Fibroblast of mammary gland (primary cell): Measurements from ENCODE around the gene CCBE1.

Experiments used
- DNase-seq: peaks from one replicate; pipeline ENCODE4 v3.0.0-alpha.2; 2010; ENCODE audit warnings: low read depth
- H3K4me3 ChIP-seq: 2 replicates; pipeline ENCODE4 v1.5.1; 2011; ENCODE audit warnings: low read depth, mild to moderate bottlenecking, low read length, moderate library complexity; ENCODE audit not compliant: control insufficient read depth
- TF ChIP-seq, protein P1 (sequence below): conservative IDR thresholded peaks from 2 replicates; pipeline ENCODE4 v1.5.1; 2011; ENCODE audit warnings: low read depth, low read length, inconsistent platforms; ENCODE audit not compliant: control insufficient read depth, insufficient read depth

Gene CCBE1

DNA sequence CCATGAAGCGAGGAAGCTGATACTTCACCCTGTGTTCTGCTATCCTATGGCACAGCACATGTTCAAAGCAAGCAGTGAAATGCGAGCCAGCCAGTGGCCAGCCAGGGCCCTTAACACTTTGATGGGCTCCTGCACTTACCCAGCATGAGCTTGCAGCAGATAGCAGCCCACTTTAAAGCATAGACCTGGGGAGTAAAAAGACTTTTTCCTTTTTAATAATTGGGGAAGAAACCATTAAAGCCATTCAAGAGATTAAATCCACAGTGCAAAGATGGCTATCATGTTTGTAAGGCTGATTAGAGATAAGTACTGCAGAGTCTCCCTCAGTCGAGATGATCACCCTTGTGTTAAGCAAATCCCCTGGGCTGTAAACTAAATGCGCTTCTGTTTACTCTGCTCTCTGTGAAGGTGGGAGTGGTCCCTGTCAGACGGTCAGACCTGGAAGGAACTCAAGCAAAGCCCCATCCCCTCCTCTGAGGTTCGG is 15.7 kb downstream of the CCBE1 start:
- no peak for DNase-seq
- TF ChIP-seq, protein P1, sequence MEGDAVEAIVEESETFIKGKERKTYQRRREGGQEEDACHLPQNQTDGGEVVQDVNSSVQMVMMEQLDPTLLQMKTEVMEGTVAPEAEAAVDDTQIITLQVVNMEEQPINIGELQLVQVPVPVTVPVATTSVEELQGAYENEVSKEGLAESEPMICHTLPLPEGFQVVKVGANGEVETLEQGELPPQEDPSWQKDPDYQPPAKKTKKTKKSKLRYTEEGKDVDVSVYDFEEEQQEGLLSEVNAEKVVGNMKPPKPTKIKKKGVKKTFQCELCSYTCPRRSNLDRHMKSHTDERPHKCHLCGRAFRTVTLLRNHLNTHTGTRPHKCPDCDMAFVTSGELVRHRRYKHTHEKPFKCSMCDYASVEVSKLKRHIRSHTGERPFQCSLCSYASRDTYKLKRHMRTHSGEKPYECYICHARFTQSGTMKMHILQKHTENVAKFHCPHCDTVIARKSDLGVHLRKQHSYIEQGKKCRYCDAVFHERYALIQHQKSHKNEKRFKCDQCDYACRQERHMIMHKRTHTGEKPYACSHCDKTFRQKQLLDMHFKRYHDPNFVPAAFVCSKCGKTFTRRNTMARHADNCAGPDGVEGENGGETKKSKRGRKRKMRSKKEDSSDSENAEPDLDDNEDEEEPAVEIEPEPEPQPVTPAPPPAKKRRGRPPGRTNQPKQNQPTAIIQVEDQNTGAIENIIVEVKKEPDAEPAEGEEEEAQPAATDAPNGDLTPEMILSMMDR = no peak
- H3K4me3 ChIP-seq = no peak overlapping the region

DNA sequence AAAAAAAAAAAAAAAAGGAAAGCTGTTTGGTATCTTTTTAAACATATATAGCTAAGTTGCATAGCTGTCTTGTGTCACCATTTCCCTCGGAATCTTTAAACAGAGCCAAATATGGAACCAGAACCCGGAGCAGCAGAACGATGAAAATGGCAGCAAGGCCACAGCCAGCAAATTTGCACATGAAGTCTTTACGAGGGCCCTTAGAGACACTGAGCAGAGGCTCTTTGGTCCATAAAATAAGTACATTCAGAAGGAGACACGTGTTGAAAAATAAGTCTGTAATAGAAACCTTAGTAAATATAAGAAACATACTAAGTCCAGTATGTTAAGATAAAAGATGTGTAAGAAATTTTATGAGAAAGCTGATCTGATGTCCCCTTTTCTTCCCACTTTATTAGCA is 16.2 kb downstream of the CCBE1 start:
- DNase-seq = no peak
- TF ChIP-seq, protein P1 = no peak
- no peak overlapping the region for H3K4me3 ChIP-seq

DNA sequence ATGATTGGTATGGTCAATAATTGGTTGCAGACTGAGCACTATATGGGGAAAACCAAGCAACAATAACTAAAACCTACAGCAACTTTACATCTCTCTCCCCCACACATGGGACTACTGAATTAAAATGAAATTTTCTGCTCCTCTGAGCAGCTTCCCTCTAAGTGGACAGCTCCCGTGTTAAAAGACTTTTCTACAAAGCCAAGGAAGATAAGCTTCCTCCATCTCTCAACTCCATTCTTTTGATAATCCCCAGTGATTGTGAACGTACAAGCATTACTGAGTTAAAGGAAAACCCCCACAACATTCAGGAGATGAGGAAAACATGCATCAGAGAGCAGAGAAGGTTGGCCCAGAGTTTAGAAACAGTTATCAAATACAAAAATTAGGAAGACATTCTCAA is 21.9 kb downstream of the CCBE1 start:
- TF ChIP-seq, protein P1 = no peak
- DNase-seq = no peak
- no peak overlapping the region for H3K4me3 ChIP-seq

DNA sequence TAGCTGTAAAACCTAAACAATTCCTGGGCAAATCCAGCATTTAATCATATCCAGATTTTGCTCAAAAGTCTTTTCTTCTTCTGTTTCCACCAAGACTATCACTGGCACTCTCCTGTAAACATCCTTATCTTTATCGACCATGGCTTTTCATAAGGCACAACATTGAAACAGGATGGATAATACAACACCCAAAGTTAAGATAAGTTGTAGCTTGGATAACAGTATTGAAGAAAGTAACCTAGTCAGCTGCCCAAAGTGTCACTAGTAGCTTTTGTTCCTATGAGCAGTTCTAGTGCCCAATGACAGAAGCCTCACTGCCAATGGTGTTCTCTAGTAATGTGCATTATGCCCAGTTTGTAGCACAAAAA is 22.3 kb downstream of the CCBE1 start:
- TF ChIP-seq, protein P1 = no peak
- no peak for DNase-seq
- no peak overlapping the region for H3K4me3 ChIP-seq

DNA sequence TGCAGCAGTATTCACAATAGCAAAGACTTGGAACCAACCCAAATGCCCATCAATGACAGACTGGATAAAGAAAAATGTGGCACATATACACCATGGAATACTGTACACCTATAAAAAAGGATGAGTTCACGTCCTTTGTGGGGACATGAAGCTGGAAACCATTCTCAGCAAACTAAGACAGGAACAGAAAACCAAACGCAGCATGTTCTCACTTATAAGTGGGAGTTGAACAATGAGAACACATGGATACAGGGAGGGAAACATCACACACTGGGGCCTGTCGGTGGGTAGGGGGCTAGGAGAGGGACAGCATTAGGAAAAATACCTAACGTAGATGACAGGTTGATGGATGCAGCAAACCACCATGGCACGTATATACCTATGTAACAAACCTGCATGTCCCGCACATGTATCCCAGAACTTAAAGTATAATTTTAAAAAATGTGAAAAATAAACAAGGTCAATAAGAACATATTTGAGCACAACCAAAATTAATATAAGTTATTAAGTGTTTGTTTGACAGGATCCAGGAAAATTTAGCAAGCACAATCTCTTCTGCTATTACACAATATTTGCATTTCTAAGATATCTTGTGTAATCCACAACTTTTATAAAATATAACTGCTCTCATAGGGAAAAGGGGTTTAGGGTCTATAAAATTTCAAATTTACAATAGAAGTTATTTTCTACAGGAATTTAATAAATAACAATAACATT is 22.9 kb downstream of the CCBE1 start:
- TF ChIP-seq, protein P1 = no peak
- no peak for DNase-seq
- no peak overlapping the region for H3K4me3 ChIP-seq

DNA sequence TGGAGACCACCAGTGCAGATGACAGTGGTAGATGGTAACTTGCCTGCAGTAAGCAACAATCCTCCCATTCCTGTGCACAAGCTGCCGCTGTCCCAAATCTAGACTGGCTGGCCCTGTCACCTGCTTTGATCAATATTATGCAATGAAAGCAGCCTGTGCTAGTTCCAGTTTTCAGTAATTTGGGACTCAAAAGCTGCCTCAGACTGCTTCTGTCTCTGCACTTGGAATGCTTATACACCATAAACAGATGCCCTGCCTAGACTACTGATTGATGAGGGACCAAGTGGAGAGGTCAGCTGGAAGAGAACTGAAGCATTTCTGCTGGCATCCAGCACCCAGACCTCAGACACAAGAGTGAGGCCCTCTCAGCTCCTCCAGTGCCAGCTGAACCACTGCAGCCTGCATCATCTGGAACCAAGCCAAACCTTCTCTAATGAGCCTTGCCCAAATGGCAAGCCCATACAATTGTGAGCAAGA is 24.9 kb downstream of the CCBE1 start:
- H3K4me3 ChIP-seq = no peak overlapping the region
- DNase-seq = peak; percentile 53
- TF ChIP-seq, protein P1 = no peak
